Stimulated activated naive CD4-positive, alpha-beta T cell treated with Interleukin-2 at 50 U/mL for 16 hours (primary cell): ENCODE data around the gene TPCN2.

ENCODE experiments used
- DNase-seq: peaks from one replicate; lab custom pipeline; 2025; lab: John Stamatoyannopoulos, UW

Gene TPCN2

GRCh38 chr11:69039501-69039900 lies 9.2 kb upstream of the TPCN2 start:
- DNase-seq: no peak

DNA sequence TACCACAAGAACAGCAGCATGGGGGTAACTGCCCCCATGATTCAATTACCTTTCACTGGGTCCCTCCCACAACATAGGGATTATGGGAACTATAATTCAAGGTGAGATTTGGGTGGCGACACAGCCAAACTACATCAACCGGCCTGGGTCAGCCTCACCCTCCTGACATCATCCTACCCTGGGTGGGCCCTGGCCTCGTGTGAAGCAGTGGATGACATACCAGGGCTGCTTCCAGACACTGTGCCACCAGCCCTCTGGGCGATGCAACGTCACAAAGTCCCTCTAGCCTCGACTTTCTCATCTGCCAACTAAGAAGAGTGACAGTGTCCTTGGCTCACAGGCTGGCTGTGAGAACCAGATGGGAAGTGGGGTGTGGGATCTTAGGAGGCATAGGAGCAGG lies 8.7 kb upstream of the TPCN2 start:
- no peak for DNase-seq

GRCh38 chr11:69040581-69041260 lies 8.0 kb upstream of the TPCN2 start:
- DNase-seq: no peak

DNA sequence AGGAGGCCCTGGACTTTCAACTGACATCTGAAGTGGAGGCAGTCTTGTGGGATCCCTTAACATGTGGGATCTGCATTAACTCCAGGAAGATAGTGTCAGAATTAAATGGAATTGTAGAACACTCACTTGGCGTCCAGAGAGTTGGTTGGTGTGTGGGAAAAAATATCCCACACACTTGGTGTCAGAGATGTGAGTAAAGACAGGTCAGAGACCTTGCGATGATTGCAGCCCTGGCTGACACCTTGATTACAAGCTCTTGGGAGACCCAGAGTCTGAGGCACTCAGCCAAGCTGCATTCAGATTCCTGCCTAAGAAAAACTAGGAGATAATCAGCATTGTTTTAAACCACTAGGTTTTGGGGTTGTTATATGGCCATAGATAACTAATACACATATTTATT lies 7.2 kb upstream of the TPCN2 start:
- DNase-seq: no peak

GRCh38 chr11:69044111-69045013 lies 4.4 kb upstream of the TPCN2 start:
- no peak for DNase-seq

DNA sequence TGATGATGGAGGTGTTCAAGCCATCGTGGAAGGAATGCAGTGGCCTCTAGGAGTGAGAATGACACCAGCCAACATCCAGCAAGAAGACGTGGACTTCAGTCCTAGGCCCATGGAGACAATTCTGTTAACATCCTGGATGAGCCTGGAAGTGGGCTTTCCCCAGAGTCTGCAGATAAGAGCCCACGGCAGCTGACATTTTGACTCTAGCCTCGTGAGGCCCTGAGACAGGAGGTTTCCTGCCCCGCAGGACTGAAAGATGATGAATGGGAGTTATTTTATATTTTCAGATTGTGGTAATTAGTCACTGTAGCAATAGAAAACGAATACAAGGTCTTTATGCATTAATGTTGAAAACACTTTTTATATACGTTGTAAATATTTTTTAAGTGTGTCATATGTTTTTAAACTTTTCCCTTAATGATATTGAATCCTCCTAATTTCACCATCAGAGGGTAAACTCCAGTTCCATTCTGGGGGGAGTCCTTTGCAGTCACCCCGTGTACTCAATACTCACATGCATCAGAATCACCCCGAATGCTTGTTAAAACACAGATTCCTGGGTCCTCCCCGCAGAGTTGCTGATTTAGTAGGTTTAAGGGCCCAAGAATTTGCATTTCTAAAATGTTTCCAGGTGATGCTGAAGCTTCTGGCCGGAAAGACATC lies 570 bp upstream of the TPCN2 start:
- no peak for DNase-seq

GRCh38 chr11:69049490-69049867 lies 747 bp downstream of the TPCN2 start:
- DNase-seq: no peak

DNA sequence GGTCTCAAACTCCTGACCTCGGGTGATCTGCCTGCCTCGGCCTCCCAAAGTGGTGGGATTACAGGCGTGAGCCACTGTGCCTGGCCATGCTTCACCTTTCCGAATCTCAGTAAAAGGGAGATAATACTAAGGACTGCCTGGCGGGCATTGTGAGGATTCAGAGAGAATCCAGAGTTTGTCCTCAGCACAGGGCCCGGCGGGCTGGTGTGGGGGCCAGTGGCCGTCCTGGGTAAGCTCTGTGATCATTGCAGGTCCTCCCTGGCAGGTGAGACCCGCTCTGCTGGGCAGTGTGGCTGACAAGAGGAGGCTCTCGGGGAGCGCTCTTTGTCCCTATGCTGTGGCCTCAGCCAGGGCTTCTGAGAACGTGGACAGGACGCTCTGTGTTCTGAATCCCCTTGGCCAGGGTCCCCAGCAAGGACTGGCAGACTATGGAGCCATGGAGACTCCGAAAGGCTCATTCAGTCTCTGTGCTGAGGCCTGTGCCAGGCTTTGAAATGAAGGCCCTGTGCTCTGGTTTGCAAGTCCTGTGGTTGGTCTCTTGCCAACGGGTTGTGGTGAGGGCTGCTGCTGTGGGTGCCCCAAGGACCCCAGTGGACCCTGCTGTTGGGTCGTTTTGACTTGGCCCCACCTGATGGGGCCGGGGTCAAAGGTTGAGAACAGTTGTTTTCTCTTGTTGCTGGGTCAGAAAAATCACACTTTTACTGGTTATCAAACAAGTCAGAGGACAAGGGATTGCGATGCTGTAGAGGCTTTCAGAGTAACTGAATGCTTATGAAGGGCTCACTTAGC lies 2.1 kb downstream of the TPCN2 start:
- no peak for DNase-seq

DNA sequence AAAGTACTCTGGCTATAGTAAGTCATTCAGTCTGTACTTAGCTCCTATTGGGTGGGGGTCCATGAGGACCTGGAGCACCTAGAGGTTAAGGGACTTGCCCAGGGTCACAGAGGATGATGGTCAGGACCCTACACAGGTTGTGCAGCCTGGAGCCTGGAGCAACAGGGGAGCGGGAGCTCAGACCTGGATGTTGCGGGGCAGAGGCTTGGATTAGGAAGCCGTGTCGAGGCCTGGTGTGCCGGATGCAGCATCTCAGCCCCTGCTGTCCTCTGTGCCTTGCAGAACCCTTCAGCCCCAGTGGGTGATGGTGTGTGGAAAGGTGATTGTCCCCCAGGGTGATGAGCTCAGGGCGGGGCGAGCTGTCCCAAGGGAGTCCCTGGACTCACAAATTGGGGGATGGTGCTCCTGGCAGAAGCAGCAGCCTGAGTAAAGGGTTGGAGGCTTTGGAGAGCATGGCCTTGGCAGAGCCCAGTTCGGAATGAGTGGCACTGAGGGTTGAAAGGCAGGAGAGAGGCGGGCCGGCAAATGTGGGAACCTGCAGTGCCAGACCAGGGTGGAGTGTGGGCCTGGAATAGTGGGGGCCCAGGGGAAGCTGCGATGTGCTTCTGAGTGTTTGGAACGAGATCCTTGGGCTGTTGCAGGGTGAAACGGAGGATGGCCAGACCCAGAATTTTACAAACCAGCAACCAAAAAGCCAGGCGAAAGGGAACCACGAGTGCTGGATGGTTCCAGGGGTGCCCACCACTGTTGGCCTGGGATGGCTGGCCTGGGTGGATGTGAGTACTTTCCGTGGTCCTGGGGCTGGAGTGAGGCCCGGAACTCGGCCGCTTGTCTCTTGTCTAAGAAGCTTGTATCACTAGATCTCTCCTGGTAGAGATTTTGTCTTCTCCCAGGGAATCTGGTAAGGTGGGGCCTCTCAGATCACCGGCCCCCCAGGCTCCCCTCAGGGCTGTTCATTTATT lies 2.9 kb downstream of the TPCN2 start:
- DNase-seq: no peak

GRCh38 chr11:69052343-69053168 lies 3.8 kb downstream of the TPCN2 start:
- DNase-seq: no peak

GRCh38 chr11:69053169-69053477 lies 4.4 kb downstream of the TPCN2 start:
- DNase-seq: no peak

- DNase-seq: no peak
These were observed 5.0 kb downstream of the TPCN2 start for GRCh38 chr11:69053546-69054396.

- no peak for DNase-seq
These were observed 5.9 kb downstream of the TPCN2 start for GRCh38 chr11:69054397-69055211.

DNA sequence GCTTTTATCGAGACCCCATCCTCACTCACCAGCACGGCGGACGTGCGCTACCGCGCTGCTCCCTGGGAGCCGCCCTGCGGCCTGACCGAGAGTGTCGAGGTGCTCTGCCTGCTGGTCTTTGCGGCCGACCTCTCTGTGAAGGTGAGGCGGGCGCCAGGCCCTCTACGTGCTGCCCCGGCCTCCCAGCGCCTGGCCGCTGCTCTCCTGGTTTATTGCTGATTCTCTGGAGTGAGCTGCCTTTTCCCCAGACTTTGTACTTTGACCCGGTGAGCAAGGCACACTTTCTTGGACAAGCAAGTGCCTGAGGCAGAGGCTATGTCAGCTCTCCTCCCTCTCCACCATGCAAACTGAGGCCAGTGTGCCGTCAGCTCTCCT lies 6.5 kb downstream of the TPCN2 start:
- DNase-seq: no peak

GRCh38 chr11:69055598-69056516 lies 7.1 kb downstream of the TPCN2 start:
- DNase-seq: no peak

DNA sequence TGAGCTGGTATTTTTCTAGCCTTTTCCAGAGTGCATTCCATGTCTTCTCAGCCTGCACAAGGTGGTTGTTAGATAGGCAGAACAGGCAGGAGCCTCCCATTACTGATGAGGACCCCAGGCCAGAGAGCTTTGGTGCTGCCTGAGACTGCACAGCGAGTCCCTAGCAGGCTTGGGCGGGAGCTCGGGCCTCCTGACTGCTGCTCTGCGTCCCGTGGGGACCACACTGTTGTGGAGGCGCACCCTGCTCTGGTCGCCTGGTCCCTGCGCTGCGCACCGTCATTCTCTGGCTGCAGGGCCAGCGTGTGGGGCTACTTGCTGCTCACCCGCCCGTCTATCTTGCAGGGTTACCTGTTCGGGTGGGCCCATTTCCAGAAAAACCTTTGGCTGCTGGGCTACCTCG lies 8.5 kb downstream of the TPCN2 start:
- no peak for DNase-seq

DNA sequence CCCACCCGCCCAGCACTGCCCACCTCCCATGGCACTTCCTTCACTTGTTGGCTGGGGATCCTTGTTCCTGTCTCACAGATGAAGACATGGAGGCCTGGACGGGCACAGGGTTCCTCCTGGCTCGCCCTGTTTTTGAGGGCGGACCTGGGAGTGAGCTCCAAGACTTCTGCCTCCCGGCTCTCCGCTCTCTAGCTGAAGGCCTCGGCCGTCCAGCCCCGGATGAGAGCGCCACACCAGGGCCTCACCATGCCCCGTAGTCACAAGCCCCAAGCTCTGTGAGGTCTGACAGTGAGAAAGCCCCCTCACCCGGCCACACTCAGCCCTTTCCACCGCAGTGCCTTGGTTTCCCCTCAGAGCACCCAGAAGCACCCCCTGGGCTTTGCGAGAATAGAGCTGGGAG lies 9.1 kb downstream of the TPCN2 start:
- DNase-seq: no peak
